Measurements from ENCODE around the gene INPP1. TPM values are rescaled to one million over a fixed set of nuclear protein-coding genes. Genes with fewer than 3 reads are reported as not detected.

The INPP1 gene
- total RNA-seq, 3 donors from 2014 or later: 31.3 to 37.7 (median 36.3) TPM

GRCh38 chr2:190418727-190419126 is 75.3 kb downstream of the INPP1 start:
- TF ChIP-seq CTCF (IDR thresholded peaks at IDR 0.05): no peak
- intact Hi-C loops (cut with DNase I, micrococcal nuclease): no loop called here
- ATAC-seq (no peak), DNase-seq (no peak)
- H3K36me3 ChIP-seq (ENCODE audit: low read depth): no peaks in the 10 kb centered on the region
- H3K9me3 ChIP-seq: no peaks in the 10 kb centered on the region
- H3K4me3 ChIP-seq: no peak overlapping the region
- peaks cover 10% of the 10 kb centered on the region for H3K4me1 ChIP-seq (ENCODE audit: low read depth)

GRCh38 chr2:190420801-190421200 is 77.4 kb downstream of the INPP1 start:
- intact Hi-C loops (cut with DNase I, micrococcal nuclease): no loop called here
- no peaks in the 10 kb centered on the region for H3K36me3 ChIP-seq (ENCODE audit: low read depth)

More at GRCh38 chr2:190420801-190421200, 77.4 kb downstream of the INPP1 start:
- no peak for ATAC-seq
- Histone ChIP-seq H3K9me3 (no peaks in the 10 kb centered on the region), H3K4me1 (ENCODE audit: low read depth) (peaks cover 3% of the 10 kb centered on the region), H3K4me3 (no peak overlapping the region)
- no peak for TF ChIP-seq CTCF (IDR thresholded peaks at IDR 0.05)
- DNase-seq: no peak

Other genes starting within 250 kb of the INPP1 start
- gene HIBCH, start 23.8 kb upstream of the INPP1 start, total RNA-seq: 10 to 100 TPM; 46.5 to 79.3 (median 46.7) TPM
- gene MFSD6, start 64.8 kb downstream of the INPP1 start, total RNA-seq: 10 to 100 TPM; 58.4 to 73.2 (median 64.1) TPM
- gene NEMP2, start 191.1 kb downstream of the INPP1 start, total RNA-seq: 1 to 10 TPM; 1.7 to 4.1 (median 4.0) TPM